Kidney epithelial cell (primary cell): ENCODE measurements around the gene VSX1. TPM values are rescaled to one million over a fixed set of nuclear protein-coding genes. Genes with fewer than 3 reads are reported as not detected.

ENCODE experiments used
- DNase-seq: peaks from one replicate; pipeline ENCODE4 v3.0.0-alpha.2; 2010; ENCODE audit warnings: low read depth
- H3K27me3 ChIP-seq: 2 replicates; pipeline ENCODE4 v1.6.0; 2011; ENCODE audit warnings: low read length; ENCODE audit not compliant: control insufficient read depth, insufficient read depth
- H3K36me3 ChIP-seq: 2 replicates; pipeline ENCODE4 v1.5.1; 2011; ENCODE audit warnings: low read length; ENCODE audit not compliant: control insufficient read depth, insufficient read depth
- H3K4me3 ChIP-seq: 2 replicates; pipeline ENCODE4 v1.5.1; 2011; ENCODE audit warnings: low read depth, mild to moderate bottlenecking, control low read depth, low read length
- CTCF ChIP-seq: IDR thresholded peaks from 2 replicates; pipeline ENCODE4 v1.5.1; 2011; ENCODE audit warnings: mild to moderate bottlenecking, moderate library complexity, low read length, control low read depth, inconsistent platforms; ENCODE audit not compliant: insufficient read depth, poor library complexity, severe bottlenecking
- total RNA-seq: library from RNA; depleted of rRNA; stranded (reverse); fragments of >200 nt; gene quantifications from 2 replicates; pipeline ENCODE4 v1.2.3, GENCODE V29; 2015

The VSX1 gene
- total RNA-seq, 1 donor from 2014 or later: not detected

GRCh38 chr20:25085756-25086495 lies 4.0 kb upstream of the VSX1 start:
- DNase-seq: no peak
- TF ChIP-seq CTCF: no peak
- no peak overlapping the region for H3K4me3 ChIP-seq
- no peaks in the 10 kb centered on the region for H3K36me3 ChIP-seq
- peaks cover 68% of the 10 kb centered on the region for H3K27me3 ChIP-seq

- TF ChIP-seq CTCF: no peak
- H3K36me3 ChIP-seq: no peaks in the 10 kb centered on the region
- H3K4me3 ChIP-seq: no peak overlapping the region
- H3K27me3 ChIP-seq: peaks cover 67% of the 10 kb centered on the region
- DNase-seq: no peak
Measured at GRCh38 chr20:25084626-25085187, 2.8 kb upstream of the VSX1 start.

- peak; percentile 30 for TF ChIP-seq CTCF
- peaks cover 70% of the 10 kb centered on the region for H3K27me3 ChIP-seq
- no peak overlapping the region for H3K4me3 ChIP-seq
- no peaks in the 10 kb centered on the region for H3K36me3 ChIP-seq
- DNase-seq: no peak
Measured at GRCh38 chr20:25083773-25084625, 2.1 kb upstream of the VSX1 start.

- no peak for DNase-seq
- TF ChIP-seq CTCF: no peak
- Histone ChIP-seq H3K4me3 (no peak overlapping the region), H3K36me3 (no peaks in the 10 kb centered on the region), H3K27me3 (peaks cover 75% of the 10 kb centered on the region)
Measured at GRCh38 chr20:25083141-25083772, 1.3 kb upstream of the VSX1 start.

GRCh38 chr20:25082498-25082873 lies 545 bp upstream of the VSX1 start:
- Histone ChIP-seq H3K36me3 (no peaks in the 10 kb centered on the region), H3K4me3 (no peak overlapping the region), H3K27me3 (peaks cover 81% of the 10 kb centered on the region)
- TF ChIP-seq CTCF: no peak
- DNase-seq: no peak
